Measurements from ENCODE around the gene UNC45A.
A peak's percentile ranks its signal among the peaks of the same experiment; 100 is the strongest.
"Not testable (repeated sequence)": the region's sequence is repeated elsewhere in the genome, so short reads cannot be mapped to it uniquely, and the experiment has no call there.

Gene UNC45A

DNA sequence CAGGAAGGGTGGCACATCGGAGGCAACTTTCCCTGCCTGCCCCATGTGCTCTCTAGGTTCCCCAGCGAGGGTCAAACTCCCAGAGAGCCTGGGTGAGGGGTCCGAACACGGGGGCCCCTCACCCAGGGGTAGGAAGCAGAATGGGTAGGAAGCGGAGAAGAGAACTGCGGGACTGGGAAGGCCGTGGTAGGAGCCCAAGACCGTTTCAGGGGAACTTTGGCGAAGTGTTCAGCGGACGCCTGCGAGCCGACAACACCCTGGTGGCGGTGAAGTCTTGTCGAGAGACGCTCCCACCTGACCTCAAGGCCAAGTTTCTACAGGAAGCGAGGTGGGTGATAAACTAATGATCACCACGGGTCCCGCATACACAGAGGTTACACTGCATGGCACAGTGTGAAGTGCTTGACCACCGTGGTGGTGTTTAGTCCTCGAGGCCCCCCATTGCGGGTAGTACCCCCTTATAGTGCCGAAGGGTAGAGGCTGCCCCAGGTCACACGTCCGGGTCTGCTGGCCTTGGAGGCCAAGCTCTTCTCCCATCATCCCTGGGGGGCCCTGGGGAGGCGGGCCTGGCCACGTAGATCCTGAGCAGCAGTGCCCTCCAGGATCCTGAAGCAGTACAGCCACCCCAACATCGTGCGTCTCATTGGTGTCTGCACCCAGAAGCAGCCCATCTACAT is 42.4 kb upstream of the UNC45A start:
- H3K36me3 ChIP-seq (ENCODE audit: control insufficient read depth, insufficient read depth, low read length), result no peaks in the 10 kb centered on the region
- WGBS, 2 experiments, result 94% methylated on average over 29 of the region's 29 CpGs
- H3K9me3 ChIP-seq (ENCODE audit: control insufficient read depth, low read length), result no peaks in the 10 kb centered on the region
- peaks cover 4% of the 10 kb centered on the region for H3K4me1 ChIP-seq (ENCODE audit: control insufficient read depth, insufficient read depth, low read length)
- H3K4me3 ChIP-seq (ENCODE audit: insufficient read depth, low read depth, low read length), result no peak overlapping the region
- no peaks in the 10 kb centered on the region for H3K27me3 ChIP-seq (ENCODE audit: control insufficient read depth, insufficient read depth, low read length, poor library complexity, severe bottlenecking)
- H3K27ac ChIP-seq (ENCODE audit: insufficient read depth, low read depth, low read length, poor library complexity, severe bottlenecking), result no peak overlapping the region

DNA sequence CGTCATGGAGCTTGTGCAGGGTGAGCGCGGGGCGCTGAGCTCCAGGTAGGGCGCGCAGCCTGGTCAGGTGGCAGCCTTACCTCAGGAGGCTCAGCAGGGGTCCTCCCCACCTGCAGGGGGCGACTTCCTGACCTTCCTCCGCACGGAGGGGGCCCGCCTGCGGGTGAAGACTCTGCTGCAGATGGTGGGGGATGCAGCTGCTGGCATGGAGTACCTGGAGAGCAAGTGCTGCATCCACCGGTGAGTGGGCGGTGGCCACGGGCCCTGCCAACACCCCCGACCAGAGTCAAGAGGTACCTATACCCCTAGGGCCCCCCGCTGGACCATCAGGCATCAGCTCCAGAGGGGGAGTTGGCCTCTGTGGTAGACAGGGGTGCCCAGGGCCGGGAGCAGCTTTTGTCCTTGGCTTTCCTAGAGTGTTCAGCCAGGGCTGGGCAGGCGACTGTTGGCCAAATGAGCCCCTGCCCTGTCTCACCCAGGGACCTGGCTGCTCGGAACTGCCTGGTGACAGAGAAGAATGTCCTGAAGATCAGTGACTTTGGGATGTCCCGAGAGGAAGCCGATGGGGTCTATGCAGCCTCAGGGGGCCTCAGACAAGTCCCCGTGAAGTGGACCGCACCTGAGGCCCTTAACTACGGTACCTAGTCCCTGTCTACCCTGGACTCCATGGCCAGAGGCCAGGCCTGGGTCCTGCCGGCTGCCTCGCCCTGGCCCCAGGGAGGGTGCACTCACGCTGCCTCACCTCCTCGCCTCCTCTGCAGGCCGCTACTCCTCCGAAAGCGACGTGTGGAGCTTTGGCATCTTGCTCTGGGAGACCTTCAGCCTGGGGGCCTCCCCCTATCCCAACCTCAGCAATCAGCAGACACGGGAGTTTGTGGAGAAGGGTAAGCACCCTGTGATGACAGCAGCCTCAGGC is 41.7 kb upstream of the UNC45A start:
- Histone ChIP-seq H3K27me3 (ENCODE audit: control insufficient read depth, insufficient read depth, low read length, poor library complexity, severe bottlenecking) (no peaks in the 10 kb centered on the region), H3K9me3 (ENCODE audit: control insufficient read depth, low read length) (no peaks in the 10 kb centered on the region), H3K4me3 (ENCODE audit: insufficient read depth, low read depth, low read length) (no peak overlapping the region), H3K36me3 (ENCODE audit: control insufficient read depth, insufficient read depth, low read length) (no peaks in the 10 kb centered on the region), H3K4me1 (ENCODE audit: control insufficient read depth, insufficient read depth, low read length) (peaks cover 4% of the 10 kb centered on the region), H3K27ac (ENCODE audit: insufficient read depth, low read depth, low read length, poor library complexity, severe bottlenecking) (no peak overlapping the region)
- WGBS, 2 experiments, result 92 to 94% methylated on average over 33 of the region's 33 CpGs

DNA sequence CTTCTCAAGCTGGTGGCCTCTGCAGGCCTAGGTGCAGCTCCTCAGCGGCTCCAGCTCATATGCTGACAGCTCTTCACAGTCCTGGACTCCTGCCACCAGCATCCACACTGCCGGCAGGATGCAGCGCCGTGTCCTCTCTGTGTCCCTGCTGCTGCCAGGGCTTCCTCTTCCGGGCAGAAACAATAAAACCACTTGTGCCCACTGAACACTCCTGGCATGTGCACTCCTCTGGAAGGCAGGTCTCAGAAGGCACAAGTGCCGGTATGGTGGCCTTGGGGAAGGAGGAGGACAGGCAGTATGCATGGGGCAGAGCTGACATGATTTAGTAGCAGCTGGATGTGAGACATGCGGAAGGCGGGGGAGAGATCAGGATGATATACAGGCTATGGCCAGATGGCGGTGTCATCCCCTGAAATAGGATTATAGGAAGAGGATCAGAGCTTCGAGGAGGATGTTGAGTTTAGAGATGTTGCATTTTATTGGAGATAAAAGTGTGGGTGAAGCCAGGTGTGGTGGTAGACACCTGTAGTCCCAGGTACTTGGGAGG is 39.4 kb upstream of the UNC45A start:
- no peaks in the 10 kb centered on the region for H3K36me3 ChIP-seq (ENCODE audit: control insufficient read depth, insufficient read depth, low read length)
- 85 to 91% methylated on average over 10 of the region's 10 CpGs for WGBS, 2 experiments
- no peaks in the 10 kb centered on the region for H3K4me1 ChIP-seq (ENCODE audit: control insufficient read depth, insufficient read depth, low read length)
- H3K4me3 ChIP-seq (ENCODE audit: insufficient read depth, low read depth, low read length), result no peak overlapping the region
- H3K27me3 ChIP-seq (ENCODE audit: control insufficient read depth, insufficient read depth, low read length, poor library complexity, severe bottlenecking), result no peaks in the 10 kb centered on the region
- no peak overlapping the region for H3K27ac ChIP-seq (ENCODE audit: insufficient read depth, low read depth, low read length, poor library complexity, severe bottlenecking)
- H3K9me3 ChIP-seq (ENCODE audit: control insufficient read depth, low read length), result no peaks in the 10 kb centered on the region

DNA sequence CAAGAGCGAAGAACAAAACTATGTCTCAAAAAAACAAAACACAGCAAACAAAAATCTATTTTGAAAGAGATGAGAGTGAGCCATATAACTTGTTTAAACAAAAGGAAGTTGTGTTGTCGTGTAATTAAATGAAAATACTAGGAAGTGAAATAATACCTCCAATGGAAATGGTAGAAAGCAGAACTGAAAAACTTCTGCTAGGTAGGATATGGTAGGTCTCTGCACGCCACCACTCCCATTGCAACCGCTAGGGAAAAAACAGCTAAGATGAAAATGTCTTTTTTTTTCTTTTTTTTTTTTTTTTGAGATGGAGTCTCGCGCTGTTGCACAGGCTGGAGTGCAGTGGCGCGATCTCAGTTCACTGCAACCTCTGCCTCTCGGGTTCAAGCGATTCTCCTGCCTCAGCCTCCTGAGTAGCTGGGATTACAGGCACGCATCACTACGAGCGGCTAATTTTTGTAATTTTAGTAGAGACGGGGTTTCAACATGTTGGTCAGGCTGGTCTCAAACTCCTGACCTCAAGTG is 37.9 kb upstream of the UNC45A start:
- H3K36me3 ChIP-seq (ENCODE audit: control insufficient read depth, insufficient read depth, low read length); H3K27ac ChIP-seq (ENCODE audit: insufficient read depth, low read depth, low read length, poor library complexity, severe bottlenecking); H3K4me3 ChIP-seq (ENCODE audit: insufficient read depth, low read depth, low read length); H3K4me1 ChIP-seq (ENCODE audit: control insufficient read depth, insufficient read depth, low read length); H3K9me3 ChIP-seq (ENCODE audit: control insufficient read depth, low read length); H3K27me3 ChIP-seq (ENCODE audit: control insufficient read depth, insufficient read depth, low read length, poor library complexity, severe bottlenecking): not testable (repeated sequence)
- 90 to 94% methylated on average over 13 to 14 of the region's 14 CpGs for WGBS, 2 experiments

DNA sequence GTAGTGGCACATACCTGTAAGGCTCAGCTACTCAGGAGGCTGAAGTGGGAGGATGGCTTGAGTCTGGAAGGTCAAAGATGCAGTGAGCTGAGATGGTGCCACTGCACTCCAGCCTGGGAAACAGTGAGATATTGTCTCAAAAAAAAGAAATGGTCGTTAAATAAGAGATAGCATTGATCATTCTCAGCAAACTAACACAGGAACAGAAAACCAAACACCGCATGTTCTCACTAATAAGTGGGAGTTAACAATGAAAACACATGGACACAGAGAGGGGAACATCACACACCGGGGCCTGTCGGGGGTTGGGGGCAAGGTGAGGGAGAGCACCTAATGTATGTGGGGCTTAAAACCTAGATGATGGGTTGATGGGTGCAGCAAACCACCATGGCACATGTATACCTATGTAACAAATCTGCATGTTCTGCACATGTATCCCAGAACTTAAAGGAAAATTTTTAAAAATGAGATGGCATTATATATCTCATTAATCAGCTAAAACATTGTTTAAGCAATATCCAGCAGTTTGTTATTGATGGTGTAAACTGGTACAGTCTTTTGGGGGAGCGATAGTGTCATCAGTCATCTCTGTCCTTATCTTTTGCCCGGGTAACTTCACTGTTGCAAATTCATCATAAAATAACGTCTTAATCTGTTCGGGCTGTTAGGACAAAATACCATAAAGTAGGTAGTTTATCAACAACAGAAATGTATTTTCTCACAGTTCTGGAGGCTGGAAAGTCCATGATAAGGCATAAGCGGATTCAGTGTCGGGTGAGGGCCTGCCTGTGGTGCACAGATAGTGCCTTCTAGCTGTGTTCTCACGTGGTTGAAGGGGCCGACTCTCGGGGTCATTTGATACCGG is 33.7 kb upstream of the UNC45A start:
- H3K36me3 ChIP-seq (ENCODE audit: control insufficient read depth, insufficient read depth, low read length), result peaks cover 3% of the 10 kb centered on the region
- peaks cover 18% of the 10 kb centered on the region for H3K27me3 ChIP-seq (ENCODE audit: control insufficient read depth, insufficient read depth, low read length, poor library complexity, severe bottlenecking)
- H3K27ac ChIP-seq (ENCODE audit: insufficient read depth, low read depth, low read length, poor library complexity, severe bottlenecking), result no peak overlapping the region
- H3K4me1 ChIP-seq (ENCODE audit: control insufficient read depth, insufficient read depth, low read length), result peaks cover 8% of the 10 kb centered on the region
- 71 to 73% methylated on average over 13 to 14 of the region's 14 CpGs for WGBS, 2 experiments
- H3K4me3 ChIP-seq (ENCODE audit: insufficient read depth, low read depth, low read length), result no peak overlapping the region
- H3K9me3 ChIP-seq (ENCODE audit: control insufficient read depth, low read length), result no peaks in the 10 kb centered on the region

DNA sequence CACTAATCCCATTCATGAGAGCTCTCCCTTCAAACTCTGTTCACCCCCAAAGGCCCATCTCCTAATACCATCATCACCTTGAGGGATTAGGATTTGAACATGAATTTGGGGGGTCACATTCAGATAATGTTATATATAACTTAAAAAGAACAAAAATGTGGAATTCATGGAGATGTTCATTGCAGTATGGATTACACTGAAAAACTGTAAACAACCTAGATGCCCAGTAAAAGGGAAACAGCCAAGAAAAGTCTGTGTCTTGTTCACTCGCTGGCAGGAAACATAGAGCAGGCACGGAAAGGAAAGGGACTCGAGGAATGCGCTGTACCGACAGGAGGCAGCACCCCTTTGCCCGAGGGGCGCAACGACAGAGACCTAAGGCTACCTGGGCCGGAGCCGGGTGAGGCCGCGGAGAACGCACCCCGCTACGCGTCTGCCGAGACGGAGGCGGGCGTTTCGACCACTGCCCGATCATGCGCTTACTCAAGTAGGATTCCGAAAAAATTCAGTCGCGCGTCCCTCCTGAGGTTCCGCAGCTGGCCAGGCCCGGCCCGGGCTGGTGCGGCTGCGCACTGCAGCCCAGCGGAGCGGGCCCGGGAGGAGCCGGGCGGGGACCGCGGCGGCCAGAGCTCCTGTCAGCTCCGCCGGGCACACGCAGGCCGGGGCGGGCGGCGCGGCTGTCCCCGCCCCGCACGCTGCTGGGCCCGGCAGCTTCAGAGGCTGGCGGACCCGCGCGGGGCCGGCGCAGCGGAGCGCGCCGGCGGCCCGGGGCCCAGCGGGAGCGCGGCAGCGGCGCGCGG is 32.8 kb upstream of the UNC45A start:
- 0% methylated on average over 71 of the region's 71 CpGs for whole genome bisulfite sequencing, 2 experiments

DNA sequence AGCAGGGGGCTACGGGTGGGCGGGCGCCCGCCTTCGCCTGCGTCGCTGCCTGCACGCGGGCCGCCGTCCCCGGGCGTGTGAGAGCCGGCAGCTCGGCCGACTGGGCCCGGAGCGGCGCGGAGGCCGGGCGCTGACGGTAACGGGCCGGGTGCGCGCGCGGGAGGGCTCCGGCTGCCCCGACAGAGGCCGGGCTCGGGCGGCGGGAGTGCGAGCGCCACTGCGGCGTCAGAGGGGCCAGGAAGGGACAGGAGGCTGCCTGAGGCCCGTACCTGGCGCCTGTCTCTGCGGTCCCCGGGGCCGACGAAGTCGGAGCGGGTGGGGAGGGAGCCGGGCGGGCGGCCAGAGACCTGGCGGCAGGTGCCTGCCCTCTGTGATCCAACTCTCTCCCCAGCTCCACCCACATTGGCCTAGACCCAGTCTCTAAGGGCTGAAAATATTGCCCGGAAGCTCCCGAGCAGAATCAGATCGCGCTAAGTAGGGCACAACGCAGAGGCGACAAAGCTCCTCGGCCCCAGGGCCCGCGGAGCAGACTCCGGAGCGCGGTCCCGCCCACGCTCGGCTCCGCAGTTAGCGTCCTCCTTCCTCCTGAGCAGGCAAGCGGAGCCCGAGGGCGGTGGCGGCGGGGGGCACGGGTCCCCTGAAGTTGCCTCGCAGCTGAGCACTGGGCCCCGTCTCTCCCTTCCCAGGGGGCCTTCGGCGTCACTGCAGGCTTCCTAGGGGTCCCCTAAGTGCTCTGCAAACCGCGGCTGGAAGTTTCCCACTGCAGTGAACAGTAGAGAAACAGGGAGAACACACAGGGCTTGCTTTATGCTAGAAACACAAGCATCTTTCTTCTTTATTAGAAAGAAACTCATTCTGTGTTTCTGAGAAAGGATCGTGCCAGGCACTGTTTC is 32.0 kb upstream of the UNC45A start, which contains the start of gene MAN2A2:
TSS of gene MAN2A2 (plus strand) at position 463 of the 893 bp plus-strand sequence. CDS start 906 bp downstream, outside the sequence.
- H3K4me3 ChIP-seq (ENCODE audit: insufficient read depth, low read depth, low read length), result peak within 1 kb of the TSS; percentile 68
- H3K27me3 ChIP-seq (ENCODE audit: control insufficient read depth, insufficient read depth, low read length, poor library complexity, severe bottlenecking), result peaks cover 18% of the 10 kb centered on the region
- whole genome bisulfite sequencing, 2 experiments, result 0 to 1% methylated on average over 81 of the region's 81 CpGs
- H3K27ac ChIP-seq (ENCODE audit: insufficient read depth, low read depth, low read length, poor library complexity, severe bottlenecking), result no peak within 1 kb of the TSS
- H3K9me3 ChIP-seq (ENCODE audit: control insufficient read depth, low read length), result no peaks in the 10 kb centered on the region
- peaks cover 3% of the 10 kb centered on the region for H3K36me3 ChIP-seq (ENCODE audit: control insufficient read depth, insufficient read depth, low read length)
- H3K4me1 ChIP-seq (ENCODE audit: control insufficient read depth, insufficient read depth, low read length), result peaks cover 8% of the 10 kb centered on the region

More for the DNA sequence above, 32.8 kb upstream of the UNC45A start:
- Histone ChIP-seq H3K36me3 (ENCODE audit: control insufficient read depth, insufficient read depth, low read length) (peaks cover 3% of the 10 kb centered on the region), H3K27me3 (ENCODE audit: control insufficient read depth, insufficient read depth, low read length, poor library complexity, severe bottlenecking) (peaks cover 18% of the 10 kb centered on the region), H3K9me3 (ENCODE audit: control insufficient read depth, low read length) (no peaks in the 10 kb centered on the region), H3K4me1 (ENCODE audit: control insufficient read depth, insufficient read depth, low read length) (peaks cover 8% of the 10 kb centered on the region), H3K27ac (ENCODE audit: insufficient read depth, low read depth, low read length, poor library complexity, severe bottlenecking) (no peak overlapping the region), H3K4me3 (ENCODE audit: insufficient read depth, low read depth, low read length) (peak overlapping the region; percentile 47)

DNA sequence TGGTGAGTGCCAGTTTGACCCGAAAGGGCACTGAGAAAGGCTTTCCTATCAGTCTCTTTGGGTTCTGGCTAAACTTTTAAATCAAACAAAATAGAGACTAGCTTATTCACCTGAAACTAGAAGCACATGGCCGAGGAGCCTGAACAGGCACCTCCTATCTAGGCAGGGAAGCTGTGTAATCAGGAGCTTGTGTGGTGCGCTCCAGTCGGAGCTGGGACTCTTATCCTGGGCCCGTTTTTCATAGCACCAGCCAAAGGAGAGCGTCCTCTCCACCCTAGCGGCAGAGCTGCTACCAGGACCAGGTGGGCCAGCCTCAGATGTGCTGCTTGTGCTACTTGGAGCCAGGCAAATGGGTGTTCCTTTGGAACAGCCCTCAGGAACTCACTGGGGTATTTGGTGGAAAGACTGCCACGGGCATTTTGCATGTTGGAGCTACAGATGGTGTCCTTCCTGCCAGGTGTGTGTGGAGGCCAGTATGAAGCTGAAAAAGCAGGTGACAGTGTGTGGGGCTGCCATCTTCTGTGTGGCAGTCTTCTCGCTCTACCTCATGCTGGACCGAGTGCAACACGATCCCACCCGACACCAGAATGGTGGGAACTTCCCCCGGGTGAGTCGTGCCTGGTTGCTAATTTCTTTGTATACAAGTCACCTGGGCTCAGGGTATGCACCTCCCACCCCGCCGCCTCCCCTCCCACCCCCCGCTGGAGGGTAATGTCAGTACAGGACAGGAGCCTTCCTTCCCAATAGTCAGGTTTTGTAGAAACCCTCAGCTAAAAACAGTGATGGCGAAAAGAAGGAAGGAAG is 31.1 kb upstream of the UNC45A start:
- Histone ChIP-seq H3K36me3 (ENCODE audit: control insufficient read depth, insufficient read depth, low read length) (peaks cover 3% of the 10 kb centered on the region), H3K9me3 (ENCODE audit: control insufficient read depth, low read length) (no peaks in the 10 kb centered on the region), H3K4me3 (ENCODE audit: insufficient read depth, low read depth, low read length) (peak overlapping the region; percentile 68), H3K27ac (ENCODE audit: insufficient read depth, low read depth, low read length, poor library complexity, severe bottlenecking) (no peak overlapping the region), H3K4me1 (ENCODE audit: control insufficient read depth, insufficient read depth, low read length) (peaks cover 8% of the 10 kb centered on the region), H3K27me3 (ENCODE audit: control insufficient read depth, insufficient read depth, low read length, poor library complexity, severe bottlenecking) (peaks cover 18% of the 10 kb centered on the region)
- WGBS, 2 experiments, result 34 to 36% methylated on average over 18 of the region's 18 CpGs

All from ectodermal cell (in vitro differentiated cells).